ENCODE measurements around the gene GRM8. TPM values are rescaled to one million over a fixed set of nuclear protein-coding genes. Genes with fewer than 3 reads are reported as not detected.

Gene GRM8
- polyA plus RNA-seq, 1 donor = 0.04 TPM

DNA sequence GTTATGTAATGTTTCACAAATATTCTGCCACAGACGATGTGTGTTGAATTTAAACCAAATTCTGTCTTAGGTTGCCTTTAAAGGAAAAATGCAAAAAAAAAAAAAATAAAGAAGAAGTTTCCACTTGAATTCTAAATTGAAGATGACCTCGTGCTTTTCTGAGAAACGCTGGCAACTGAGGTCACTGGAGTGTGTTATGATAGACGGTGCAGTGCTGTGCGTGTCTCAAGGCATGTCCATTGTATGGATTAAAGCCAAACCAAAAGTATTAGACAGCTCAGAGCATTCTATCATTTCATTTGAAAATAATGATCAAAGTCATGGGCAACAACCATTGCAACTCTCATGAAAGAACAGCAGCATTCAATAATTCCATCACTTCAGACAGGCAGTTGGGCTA lies 483.9 kb downstream of the GRM8 start:
- H3K4me1 ChIP-seq (ENCODE audit: control insufficient read depth, insufficient read depth, low read length) = no peaks in the 10 kb centered on the region
- no peak overlapping the region for H3K27ac ChIP-seq (ENCODE audit: low read length)
- no peak overlapping the region for H3K4me3 ChIP-seq (ENCODE audit: low read length)
- DNase-seq = no peak
- H3K9me3 ChIP-seq (ENCODE audit: control insufficient read depth, low read depth, low read length) = no peaks in the 10 kb centered on the region
- no peaks in the 10 kb centered on the region for H3K27me3 ChIP-seq (ENCODE audit: control insufficient read depth, insufficient read depth, low read length)
- WGBS (ENCODE audit: insufficient coverage, low lambda C conversion rate) = 89% methylated on average over 3 of the region's 5 CpGs
- no peaks in the 10 kb centered on the region for H3K36me3 ChIP-seq (ENCODE audit: control insufficient read depth, insufficient read depth, low read length)

DNA sequence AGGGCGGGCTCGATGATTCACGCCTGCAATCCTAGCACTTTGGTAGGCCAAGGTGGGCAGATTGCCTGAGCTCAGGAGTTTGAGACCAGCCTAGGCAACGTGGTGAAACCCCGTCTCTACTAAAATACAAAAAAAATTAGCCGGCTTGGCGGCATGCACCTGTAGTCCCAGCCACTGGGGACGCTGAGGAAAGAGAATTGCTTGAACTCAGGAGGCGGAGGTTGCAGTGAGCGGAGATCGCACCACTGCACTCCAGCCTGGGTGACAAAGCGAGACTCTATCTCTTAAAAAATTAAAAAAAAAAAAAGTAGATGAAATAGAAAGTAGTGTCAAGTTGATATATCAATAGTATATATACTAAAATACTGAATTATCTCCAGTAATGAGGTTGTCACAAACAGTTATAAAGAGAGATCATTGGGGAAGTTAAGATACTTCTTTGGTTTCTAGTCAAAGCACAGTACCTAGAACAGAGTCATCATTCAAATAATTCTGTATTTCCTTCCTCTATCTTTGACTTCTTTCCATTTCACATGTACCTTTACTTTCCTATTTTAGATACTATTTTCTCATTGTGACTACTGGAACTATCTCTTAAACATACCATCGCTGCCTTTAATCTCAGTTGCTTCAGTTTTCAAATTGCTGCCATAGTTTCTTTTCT lies 491.7 kb downstream of the GRM8 start:
- DNase-seq = no peak
- Histone ChIP-seq H3K9me3 (ENCODE audit: control insufficient read depth, low read depth, low read length) (no peaks in the 10 kb centered on the region), H3K27ac (ENCODE audit: low read length) (no peak overlapping the region), H3K27me3 (ENCODE audit: control insufficient read depth, insufficient read depth, low read length) (no peaks in the 10 kb centered on the region), H3K4me3 (ENCODE audit: low read length) (no peak overlapping the region), H3K36me3 (ENCODE audit: control insufficient read depth, insufficient read depth, low read length) (no peaks in the 10 kb centered on the region), H3K4me1 (ENCODE audit: control insufficient read depth, insufficient read depth, low read length) (no peaks in the 10 kb centered on the region)
- WGBS (ENCODE audit: insufficient coverage, low lambda C conversion rate) = 95% methylated on average over 3 of the region's 13 CpGs

DNA sequence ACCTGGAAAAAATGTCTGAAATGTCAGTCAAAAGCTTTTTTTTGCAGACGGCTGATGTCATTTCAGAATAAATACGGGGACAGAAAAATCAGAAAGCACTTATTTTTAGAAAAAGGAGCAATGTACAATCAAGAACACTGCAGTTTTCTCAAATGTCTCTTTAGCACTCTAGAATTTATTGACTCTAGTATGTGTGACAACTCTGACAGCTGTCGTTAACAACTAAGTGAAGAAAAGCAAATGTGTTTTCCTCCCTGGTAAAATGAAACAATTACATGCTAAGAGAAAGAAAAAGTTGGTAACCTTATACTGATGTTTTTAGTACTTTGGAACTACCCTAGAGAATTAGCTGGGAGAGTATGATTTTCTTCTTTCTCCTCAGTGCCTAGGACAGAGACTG lies 497.4 kb downstream of the GRM8 start:
- no peak for DNase-seq
- Histone ChIP-seq H3K4me1 (ENCODE audit: control insufficient read depth, insufficient read depth, low read length) (no peaks in the 10 kb centered on the region), H3K9me3 (ENCODE audit: control insufficient read depth, low read depth, low read length) (no peaks in the 10 kb centered on the region), H3K27ac (ENCODE audit: low read length) (no peak overlapping the region), H3K36me3 (ENCODE audit: control insufficient read depth, insufficient read depth, low read length) (no peaks in the 10 kb centered on the region), H3K4me3 (ENCODE audit: low read length) (no peak overlapping the region), H3K27me3 (ENCODE audit: control insufficient read depth, insufficient read depth, low read length) (no peaks in the 10 kb centered on the region)
- WGBS (ENCODE audit: insufficient coverage, low lambda C conversion rate) = 34% methylated on average over 2 of the region's 3 CpGs

DNA sequence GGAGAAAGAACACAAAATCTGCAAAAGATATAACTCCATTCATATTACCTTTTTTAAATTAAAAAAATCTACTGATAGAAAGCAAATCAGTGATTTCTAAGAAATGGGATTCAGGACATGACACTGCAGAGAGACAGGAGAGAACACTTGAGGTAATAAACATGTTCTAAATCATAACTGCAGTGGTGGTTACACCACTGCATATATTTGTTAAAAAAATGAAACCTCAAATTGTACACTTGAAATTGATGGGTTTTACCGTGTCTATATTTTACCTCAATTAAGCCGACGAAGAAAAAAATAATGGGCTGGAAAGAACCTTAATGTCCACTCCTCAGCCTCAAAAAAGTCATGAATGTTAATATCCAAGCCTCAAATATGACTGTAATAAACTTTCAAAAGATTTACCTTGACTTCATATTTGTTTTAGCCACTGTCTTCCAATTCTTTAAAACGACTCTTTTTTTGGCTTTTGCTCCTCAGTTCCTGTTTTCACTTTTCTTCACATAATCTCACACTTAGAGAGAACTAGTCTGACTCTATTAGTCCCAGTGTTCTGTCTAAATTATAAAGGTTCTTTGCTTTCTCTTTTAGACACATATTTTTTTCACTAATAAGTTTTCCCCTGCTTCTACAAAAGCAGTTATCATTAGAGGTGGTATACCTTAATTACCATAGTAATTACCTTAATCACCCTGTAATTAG lies 502.4 kb downstream of the GRM8 start:
- no peaks in the 10 kb centered on the region for H3K9me3 ChIP-seq (ENCODE audit: control insufficient read depth, low read depth, low read length)
- no peak for DNase-seq
- 93% methylated on average over 4 of the region's 4 CpGs for WGBS (ENCODE audit: insufficient coverage, low lambda C conversion rate)
- H3K27me3 ChIP-seq (ENCODE audit: control insufficient read depth, insufficient read depth, low read length) = no peaks in the 10 kb centered on the region
- no peaks in the 10 kb centered on the region for H3K36me3 ChIP-seq (ENCODE audit: control insufficient read depth, insufficient read depth, low read length)
- H3K27ac ChIP-seq (ENCODE audit: low read length) = no peak overlapping the region
- no peaks in the 10 kb centered on the region for H3K4me1 ChIP-seq (ENCODE audit: control insufficient read depth, insufficient read depth, low read length)
- no peak overlapping the region for H3K4me3 ChIP-seq (ENCODE audit: low read length)

DNA sequence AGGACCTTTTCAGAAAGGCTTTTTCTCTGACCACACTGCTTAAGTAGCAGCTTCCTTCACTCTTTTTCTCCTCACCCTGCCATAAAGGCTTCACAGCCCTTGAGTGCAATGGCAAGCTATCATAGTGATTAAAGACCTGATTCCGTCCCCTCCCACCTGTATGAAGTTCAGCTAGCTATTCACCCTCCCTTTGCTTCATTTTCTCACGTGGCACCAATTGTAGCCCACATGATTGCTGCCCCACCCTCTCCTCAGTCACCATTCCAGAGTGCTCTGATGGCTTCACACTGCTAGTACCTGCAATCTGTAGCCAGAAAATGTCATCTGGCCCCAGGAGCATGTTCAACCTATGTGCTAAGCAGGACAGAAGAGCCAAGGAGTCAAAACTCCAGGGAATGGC lies 523.8 kb downstream of the GRM8 start:
- H3K27me3 ChIP-seq (ENCODE audit: control insufficient read depth, insufficient read depth, low read length) = no peaks in the 10 kb centered on the region
- DNase-seq = no peak
- WGBS (ENCODE audit: insufficient coverage, low lambda C conversion rate) = 60% methylated on average over 1 of the region's 2 CpGs

DNA sequence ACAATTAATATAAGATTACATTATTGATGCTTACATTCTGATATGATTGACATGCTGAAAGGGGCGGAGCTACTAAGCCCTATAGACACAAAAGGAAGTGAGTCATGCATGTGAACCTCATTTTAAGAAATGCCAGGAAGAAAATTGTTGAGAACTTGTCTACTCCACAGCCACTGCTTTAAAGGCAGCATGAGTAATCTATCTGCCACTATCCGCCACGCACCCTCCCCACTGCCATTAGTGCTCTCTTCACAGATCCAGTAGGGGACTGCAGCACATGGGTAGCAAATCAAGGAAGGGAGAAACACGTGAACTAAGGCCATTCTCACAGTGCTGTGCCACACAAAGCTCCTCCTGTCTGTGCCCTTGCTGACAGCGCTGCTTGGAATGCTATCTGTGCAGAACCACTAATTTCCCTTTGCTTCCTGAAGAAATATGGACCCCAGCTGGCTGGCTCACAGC lies 524.8 kb downstream of the GRM8 start:
- WGBS (ENCODE audit: insufficient coverage, low lambda C conversion rate) = 60% methylated on average over 1 of the region's 5 CpGs
- no peak overlapping the region for H3K4me3 ChIP-seq (ENCODE audit: low read length)
- H3K27me3 ChIP-seq (ENCODE audit: control insufficient read depth, insufficient read depth, low read length) = no peaks in the 10 kb centered on the region

More for the DNA sequence above, 523.8 kb downstream of the GRM8 start:
- H3K36me3 ChIP-seq (ENCODE audit: control insufficient read depth, insufficient read depth, low read length) = no peaks in the 10 kb centered on the region
- H3K9me3 ChIP-seq (ENCODE audit: control insufficient read depth, low read depth, low read length) = no peaks in the 10 kb centered on the region
- H3K4me3 ChIP-seq (ENCODE audit: low read length) = no peak overlapping the region
- no peak overlapping the region for H3K27ac ChIP-seq (ENCODE audit: low read length)
- no peaks in the 10 kb centered on the region for H3K4me1 ChIP-seq (ENCODE audit: control insufficient read depth, insufficient read depth, low read length)

DNA sequence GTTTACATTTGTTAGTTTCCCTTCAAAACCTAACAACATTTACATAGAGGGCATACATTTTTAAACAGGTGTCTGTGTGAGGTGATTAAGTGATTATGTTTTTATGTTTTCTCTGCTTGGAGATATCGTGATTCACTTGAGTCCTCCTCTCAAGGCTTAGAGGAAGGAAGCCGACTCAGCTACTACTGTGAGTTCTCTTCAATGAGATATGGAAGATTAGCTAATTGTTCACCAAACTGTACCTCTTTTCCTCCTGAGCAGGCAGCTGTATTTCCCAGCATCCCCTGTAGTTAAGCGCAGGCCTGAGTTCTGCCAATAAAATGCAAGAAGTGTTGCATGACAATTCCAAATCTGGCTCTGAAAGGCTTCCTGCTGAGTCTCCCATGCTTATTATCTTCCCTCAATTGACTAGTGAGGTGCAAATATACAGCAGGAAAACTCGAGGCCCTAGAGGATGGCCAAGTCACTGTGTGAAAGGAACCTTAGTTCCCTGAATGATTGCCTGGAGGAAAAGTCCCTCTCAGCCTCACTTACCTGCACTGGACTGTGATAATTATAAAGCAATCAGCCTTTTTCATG lies 528.7 kb downstream of the GRM8 start:
- no peaks in the 10 kb centered on the region for H3K27me3 ChIP-seq (ENCODE audit: control insufficient read depth, insufficient read depth, low read length)
- H3K36me3 ChIP-seq (ENCODE audit: control insufficient read depth, insufficient read depth, low read length) = no peaks in the 10 kb centered on the region
- H3K4me3 ChIP-seq (ENCODE audit: low read length) = no peak overlapping the region
- no peaks in the 10 kb centered on the region for H3K9me3 ChIP-seq (ENCODE audit: control insufficient read depth, low read depth, low read length)
- DNase-seq = no peak
- no peaks in the 10 kb centered on the region for H3K4me1 ChIP-seq (ENCODE audit: control insufficient read depth, insufficient read depth, low read length)
- no peak overlapping the region for H3K27ac ChIP-seq (ENCODE audit: low read length)
- WGBS (ENCODE audit: insufficient coverage, low lambda C conversion rate) = 83% methylated on average over 1 of the region's 4 CpGs

More for the DNA sequence above, 524.8 kb downstream of the GRM8 start:
- H3K36me3 ChIP-seq (ENCODE audit: control insufficient read depth, insufficient read depth, low read length) = no peaks in the 10 kb centered on the region
- no peak overlapping the region for H3K27ac ChIP-seq (ENCODE audit: low read length)
- H3K4me1 ChIP-seq (ENCODE audit: control insufficient read depth, insufficient read depth, low read length) = no peaks in the 10 kb centered on the region
- no peaks in the 10 kb centered on the region for H3K9me3 ChIP-seq (ENCODE audit: control insufficient read depth, low read depth, low read length)
- DNase-seq = no peak

DNA sequence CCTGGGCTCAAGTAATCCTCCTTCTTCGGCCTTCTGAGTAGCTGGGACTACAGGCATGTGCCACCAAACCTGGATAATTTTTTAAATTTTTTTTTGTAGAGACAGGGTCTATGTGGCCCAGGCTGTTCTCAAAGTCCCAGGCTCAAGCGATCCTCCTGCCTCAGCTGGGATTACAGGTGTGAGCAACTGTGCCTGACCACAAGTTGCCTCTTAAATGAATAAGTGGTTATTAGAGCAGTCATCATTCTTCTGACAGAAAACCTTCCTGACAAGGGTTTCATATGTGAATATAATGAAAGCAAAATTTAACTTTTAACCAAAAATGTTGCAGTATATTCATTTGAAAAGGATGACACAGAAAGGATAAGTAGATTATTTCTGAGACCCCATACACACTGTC lies 532.5 kb downstream of the GRM8 start:
- Histone ChIP-seq H3K36me3 (ENCODE audit: control insufficient read depth, insufficient read depth, low read length) (no peaks in the 10 kb centered on the region), H3K27ac (ENCODE audit: low read length) (no peak overlapping the region), H3K4me1 (ENCODE audit: control insufficient read depth, insufficient read depth, low read length) (no peaks in the 10 kb centered on the region), H3K9me3 (ENCODE audit: control insufficient read depth, low read depth, low read length) (no peaks in the 10 kb centered on the region), H3K27me3 (ENCODE audit: control insufficient read depth, insufficient read depth, low read length) (no peaks in the 10 kb centered on the region), H3K4me3 (ENCODE audit: low read length) (no peak overlapping the region)
- WGBS (ENCODE audit: insufficient coverage, low lambda C conversion rate) = 90% methylated on average over 2 of the region's 2 CpGs
- no peak for DNase-seq

DNA sequence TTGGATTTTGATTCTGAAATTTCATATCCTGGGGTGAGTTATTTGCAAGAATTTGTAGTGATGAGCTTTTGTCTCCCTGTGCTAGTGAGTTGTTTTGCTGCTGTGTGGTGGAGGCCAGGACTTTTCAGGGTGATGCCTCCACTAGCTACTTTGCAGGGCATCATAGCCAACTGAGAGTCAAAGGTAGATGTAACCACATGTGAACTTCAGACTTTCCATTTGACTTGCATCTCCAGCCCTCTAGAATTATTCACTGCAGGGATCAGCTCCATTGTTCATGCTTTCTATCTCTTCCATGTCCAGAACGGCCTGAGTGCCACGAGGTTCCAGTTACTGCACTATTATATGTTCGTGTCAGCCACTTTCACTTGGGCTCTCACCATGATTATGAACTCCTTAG lies 534.3 kb downstream of the GRM8 start:
- DNase-seq = no peak
- WGBS (ENCODE audit: insufficient coverage, low lambda C conversion rate) = 90% methylated on average over 2 of the region's 3 CpGs

DNA sequence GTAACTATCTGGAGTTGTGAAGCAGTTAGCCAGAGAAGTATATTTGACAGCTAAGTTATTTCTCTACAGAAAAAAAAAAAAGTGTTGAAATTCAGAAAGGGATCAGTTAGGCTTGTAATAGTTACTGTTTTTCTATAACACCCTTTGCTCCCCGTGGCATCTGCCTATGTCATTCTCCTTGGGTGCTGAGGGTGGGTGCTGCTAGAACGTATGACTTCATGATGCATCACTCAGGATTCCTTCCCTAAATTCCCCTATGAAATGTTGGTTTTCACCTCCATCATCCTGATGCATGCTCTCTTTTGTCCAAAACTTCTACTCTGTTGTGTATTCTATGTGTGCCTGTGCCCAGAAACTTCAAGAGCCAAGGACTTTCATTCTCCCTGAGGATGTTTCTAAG lies 536.4 kb downstream of the GRM8 start:
- Histone ChIP-seq H3K9me3 (ENCODE audit: control insufficient read depth, low read depth, low read length) (no peaks in the 10 kb centered on the region), H3K27ac (ENCODE audit: low read length) (no peak overlapping the region), H3K4me3 (ENCODE audit: low read length) (no peak overlapping the region), H3K27me3 (ENCODE audit: control insufficient read depth, insufficient read depth, low read length) (no peaks in the 10 kb centered on the region), H3K36me3 (ENCODE audit: control insufficient read depth, insufficient read depth, low read length) (no peaks in the 10 kb centered on the region), H3K4me1 (ENCODE audit: control insufficient read depth, insufficient read depth, low read length) (no peaks in the 10 kb centered on the region)
- no peak for DNase-seq
- 76% methylated on average over 2 of the region's 2 CpGs for WGBS (ENCODE audit: insufficient coverage, low lambda C conversion rate)

More for the DNA sequence above, 534.3 kb downstream of the GRM8 start:
- H3K27me3 ChIP-seq (ENCODE audit: control insufficient read depth, insufficient read depth, low read length) = no peaks in the 10 kb centered on the region
- no peaks in the 10 kb centered on the region for H3K4me1 ChIP-seq (ENCODE audit: control insufficient read depth, insufficient read depth, low read length)
- H3K4me3 ChIP-seq (ENCODE audit: low read length) = no peak overlapping the region
- no peaks in the 10 kb centered on the region for H3K9me3 ChIP-seq (ENCODE audit: control insufficient read depth, low read depth, low read length)
- no peaks in the 10 kb centered on the region for H3K36me3 ChIP-seq (ENCODE audit: control insufficient read depth, insufficient read depth, low read length)
- no peak overlapping the region for H3K27ac ChIP-seq (ENCODE audit: low read length)
